HepG2 (cell line): Measurements from ENCODE around the gene EP300. TPM values are rescaled to one million over a fixed set of nuclear protein-coding genes. Genes with fewer than 3 reads are reported as not detected.

Source experiments
- microRNA counts: library from miRNA; unstranded; fragments of <30 nt; microRNA quantifications from one replicate; lab custom pipeline; 2015
- polyA plus RNA-seq, 8 experiments: library from polyadenylated mRNA; depleted of rRNA in 3 of 8; stranded (reverse) in 7 of 8; unstranded in 1 of 8; fragments of >200 nt; fragmentation: Illumina TruSeq in 4 of 8; extraction: Trizol in 4 of 8; gene quantifications; 2 replicates each; pipeline versions ENCODE4 v1.2.1 to v1.2.3, GENCODE V29; 2011 to 2016; ENCODE audit warnings: low read depth in 4 of 8, missing spikeins in 1 of 8, mixed read lengths in 1 of 8; ENCODE audit not compliant: insufficient read depth in 1 of 8
- small RNA-seq, 3 experiments: library from RNA; depleted of rRNA; stranded (forward); fragments of <200 nt; gene quantifications; one replicate each; pipeline ENCODE3, GENCODE V24; 2012; ENCODE audit warnings: low read depth in 2 of 3, low replicate concordance in 1 of 3; ENCODE audit not compliant: insufficient read length in 3 of 3, insufficient read depth in 2 of 3
- total RNA-seq, 5 experiments: library from RNA; depleted of rRNA; stranded (reverse); fragments of >200 nt; fragmentation: Illumina TruSeq; extraction: Trizol; gene quantifications; 2 replicates each; pipeline ENCODE4 v1.2.3, GENCODE V29; 2016; ENCODE audit warnings: low read depth in 1 of 5

Gene EP300
- total and polyA plus RNA-seq, 2 of the 13 experiments (the other 11 are each of a cell fraction or from before 2014, with no cell fraction given): 13.6 to 14.9 TPM

MicroRNAs encoded within 50 kb of the gene (microRNA counts, 767-probe panel; counts per million panel counts)
- microRNA hsa-miR-1281 (lab: Ali Mortazavi, UCI): not detected

Small RNA genes lying within 50 kb of the gene (small RNA-seq; reads per million reads assigned to genes)
- 0 reads per million in 3 experiments for gene RF00019
- 0 reads per million in 3 experiments for gene RNU6-375P

Other genes starting within 250 kb of the EP300 start
- 274 and 393 TPM in 2 replicates for gene ST13, start 236.0 kb upstream of the EP300 start, total RNA-seq (2016; rRNA removed; fragmentation: Illumina TruSeq; extraction: Trizol)
- gene ST13, start 236.0 kb upstream of the EP300 start, polyA plus RNA-seq (2011; rRNA removed): 104 and 110 TPM in 2 replicates
- gene XPNPEP3, start 235.4 kb upstream of the EP300 start, total RNA-seq (2016; rRNA removed; fragmentation: Illumina TruSeq; extraction: Trizol): 10.3 and 15.9 TPM in 2 replicates
- gene XPNPEP3, start 235.4 kb upstream of the EP300 start, polyA plus RNA-seq (2011; rRNA removed): 11.4 and 14.0 TPM in 2 replicates
- not detected in 2 replicates for gene DNAJB7, start 230.5 kb upstream of the EP300 start, total RNA-seq (2016; rRNA removed; fragmentation: Illumina TruSeq; extraction: Trizol)
- not detected in 2 replicates for gene DNAJB7, start 230.5 kb upstream of the EP300 start, polyA plus RNA-seq (2011; rRNA removed)
- gene RBX1, start 141.2 kb upstream of the EP300 start, total RNA-seq (2016; rRNA removed; fragmentation: Illumina TruSeq; extraction: Trizol): 84.9 and 111 TPM in 2 replicates
- 71.3 and 90.2 TPM in 2 replicates for gene RBX1, start 141.2 kb upstream of the EP300 start, polyA plus RNA-seq (2011; rRNA removed)
- 33.7 and 37.6 TPM in 2 replicates for gene L3MBTL2, start 112.7 kb downstream of the EP300 start, total RNA-seq (2016; rRNA removed; fragmentation: Illumina TruSeq; extraction: Trizol)
- 13.8 and 15.2 TPM in 2 replicates for gene L3MBTL2, start 112.7 kb downstream of the EP300 start, polyA plus RNA-seq (2011; rRNA removed)
- gene CHADL, start 148.3 kb downstream of the EP300 start, total RNA-seq (2016; rRNA removed; fragmentation: Illumina TruSeq; extraction: Trizol): 2.9 and 8.1 TPM in 2 replicates
- 2.8 and 6.1 TPM in 2 replicates for gene CHADL, start 148.3 kb downstream of the EP300 start, polyA plus RNA-seq (2011; rRNA removed)
- gene RANGAP1, start 193.6 kb downstream of the EP300 start, total RNA-seq (2016; rRNA removed; fragmentation: Illumina TruSeq; extraction: Trizol): 71.7 and 83.9 TPM in 2 replicates
- 51.8 and 53.8 TPM in 2 replicates for gene RANGAP1, start 193.6 kb downstream of the EP300 start, polyA plus RNA-seq (2011; rRNA removed)
- 30.6 and 37.2 TPM in 2 replicates for gene ZC3H7B, start 208.9 kb downstream of the EP300 start, total RNA-seq (2016; rRNA removed; fragmentation: Illumina TruSeq; extraction: Trizol)
- gene ZC3H7B, start 208.9 kb downstream of the EP300 start, polyA plus RNA-seq (2011; rRNA removed): 26.4 and 36.2 TPM in 2 replicates